WTC11 (cell line): ENCODE results near the gene CRYBA2. TPM values are rescaled to one million over a fixed set of nuclear protein-coding genes. Genes with fewer than 3 reads are reported as not detected.

ENCODE experiments used
- ATAC-seq: fragments of 200-7000 bp; cut with Tn5 transposase; 2 replicates; pipeline ENCODE4 v1.10.0; 2021; ENCODE audit warnings: mild to moderate bottlenecking, moderate library complexity
- CTCF ChIA-PET: fragments of 300-600 bp; sonication (Branson Sonifier 250); formaldehyde crosslinking; loops from one replicate; lab custom pipeline; 2021; ENCODE audit warnings: antibody characterized with exemption; lab: Charles Lee
- POLR2A ChIA-PET: fragments of 350-600 bp; sonication (Branson Sonifier 250); formaldehyde crosslinking; loops from one replicate; lab custom pipeline; 2021; ENCODE audit warnings: antibody characterized with exemption; lab: Charles Lee
- DNase-seq: peaks from one replicate; pipeline ENCODE4 v3.0.0; 2021; ENCODE audit warnings: low spot score
- H3K27ac Mint-ChIP-seq: 2 replicates; pipeline ENCODE4 v1.8.0; 2021; ENCODE audit warnings: mixed read lengths
- H3K27me3 Mint-ChIP-seq: 2 replicates; pipeline ENCODE4 v1.8.0; 2021; ENCODE audit warnings: low read depth, mild to moderate bottlenecking, moderate library complexity, mixed read lengths
- H3K36me3 Mint-ChIP-seq: 2 replicates; pipeline ENCODE4 v1.8.0; 2021; ENCODE audit warnings: mixed read lengths
- H3K4me1 Mint-ChIP-seq: 2 replicates; pipeline ENCODE4 v1.8.0; 2022; ENCODE audit warnings: mixed read lengths
- H3K4me3 Mint-ChIP-seq: 2 replicates; pipeline ENCODE4 v1.8.0; 2021; ENCODE audit warnings: mild to moderate bottlenecking, moderate library complexity, mixed read lengths
- H3K9me3 Mint-ChIP-seq: 2 replicates; pipeline ENCODE4 v1.8.0; 2021; ENCODE audit warnings: mixed read lengths
- ARID4B ChIP-seq: sonication (generic); formaldehyde crosslinking; IDR thresholded peaks from 2 replicates; pipeline ENCODE4 v1.8.0; 2023; ENCODE audit warnings: missing genetic modification reagents, mild to moderate bottlenecking, borderline replicate concordance
- ATF2 ChIP-seq: sonication (generic); formaldehyde crosslinking; IDR thresholded peaks from 2 replicates; pipeline ENCODE4 v1.8.1; 2022; ENCODE audit warnings: low read depth, missing genetic modification reagents, borderline replicate concordance
- ATF3 ChIP-seq: sonication (generic); formaldehyde crosslinking; conservative IDR thresholded peaks from 2 replicates; pipeline ENCODE4 v1.8.1; 2022; ENCODE audit warnings: mild to moderate bottlenecking, missing genetic modification reagents
- CTCF ChIP-seq: fragments of 200-600 bp; IDR thresholded peaks from 2 replicates; pipeline ENCODE4 v1.8.0; 2022; ENCODE audit warnings: antibody characterized with exemption
- E2F4 ChIP-seq: sonication (generic); formaldehyde crosslinking; IDR thresholded peaks from 2 replicates; pipeline ENCODE4 v1.8.1; 2022; ENCODE audit warnings: low read depth, mild to moderate bottlenecking, moderate library complexity, missing genetic modification reagents, borderline replicate concordance
- ESRRA ChIP-seq: sonication (generic); formaldehyde crosslinking; IDR thresholded peaks from 2 replicates; pipeline ENCODE4 v1.8.1; 2022; ENCODE audit warnings: mild to moderate bottlenecking, missing genetic modification reagents, borderline replicate concordance
- ETV6 ChIP-seq: sonication (generic); formaldehyde crosslinking; IDR thresholded peaks from 2 replicates; pipeline ENCODE4 v1.8.1; 2022; ENCODE audit warnings: mild to moderate bottlenecking, missing genetic modification reagents
- IRF1 ChIP-seq: sonication (generic); formaldehyde crosslinking; IDR thresholded peaks from 2 replicates; pipeline ENCODE4 v1.8.0; 2023; ENCODE audit warnings: missing genetic modification reagents
- MLX ChIP-seq: sonication (generic); formaldehyde crosslinking; IDR thresholded peaks from 2 replicates; pipeline ENCODE4 v1.8.1; 2023; ENCODE audit warnings: mild to moderate bottlenecking, missing genetic modification reagents, moderate library complexity
- MYBL2 ChIP-seq: sonication (generic); formaldehyde crosslinking; IDR thresholded peaks from 2 replicates; pipeline ENCODE4 v1.8.1; 2023; ENCODE audit warnings: mild to moderate bottlenecking, moderate library complexity, missing genetic modification reagents
- NFYB ChIP-seq: sonication (generic); formaldehyde crosslinking; conservative IDR thresholded peaks from 2 replicates; pipeline ENCODE4 v1.8.0; 2022; ENCODE audit warnings: low read depth, missing genetic modification reagents
- NR1H2 ChIP-seq: sonication (generic); formaldehyde crosslinking; IDR thresholded peaks from 2 replicates; pipeline ENCODE4 v1.9.0; 2021; ENCODE audit warnings: mild to moderate bottlenecking, moderate library complexity, missing genetic modification reagents
- NR2C2 ChIP-seq: sonication (generic); formaldehyde crosslinking; IDR thresholded peaks from 2 replicates; pipeline ENCODE4 v1.8.0; 2022; ENCODE audit warnings: mild to moderate bottlenecking, missing genetic modification reagents
- PRRX2 ChIP-seq: fragments of 250-450 bp; sonication (Bioruptor Pico); IDR thresholded peaks from 2 replicates; pipeline ENCODE4 v1.8.0; 2021; ENCODE audit warnings: mild to moderate bottlenecking
- RELA ChIP-seq: sonication (generic); formaldehyde crosslinking; IDR thresholded peaks from 2 replicates; pipeline ENCODE4 v1.8.1; 2022; ENCODE audit warnings: missing genetic modification reagents, mild to moderate bottlenecking, borderline replicate concordance
- ZNF219 ChIP-seq: sonication (generic); formaldehyde crosslinking; IDR thresholded peaks from 2 replicates; pipeline ENCODE4 v1.8.0; 2023; ENCODE audit warnings: missing genetic modification reagents, mild to moderate bottlenecking, borderline replicate concordance
- ZNF263 ChIP-seq: sonication (generic); formaldehyde crosslinking; IDR thresholded peaks from 2 replicates; pipeline ENCODE4 v1.8.1; 2022; ENCODE audit warnings: low read depth, mild to moderate bottlenecking, moderate library complexity, missing genetic modification reagents
- ZNF317 ChIP-seq: sonication (generic); formaldehyde crosslinking; IDR thresholded peaks from 2 replicates; pipeline ENCODE4 v1.8.1; 2023; ENCODE audit warnings: low read depth, mild to moderate bottlenecking, moderate library complexity, missing genetic modification reagents, borderline replicate concordance
- ZNF532 ChIP-seq: fragments of 250-450 bp; sonication (Bioruptor Pico); IDR thresholded peaks from 2 replicates; pipeline ENCODE4 v1.9.0; 2021; ENCODE audit warnings: mild to moderate bottlenecking, borderline replicate concordance
- total RNA-seq: library from RNA; stranded (reverse); gene quantifications from 3 replicates; pipeline ENCODE4 v1.2.3, GENCODE V29; 2021

The CRYBA2 gene
- total RNA-seq, 1 experiment from 2014 or later: not detected

GRCh38 chr2:218997731-218998130 is 4.5 kb upstream of the CRYBA2 start:
- peaks cover 26% of the 10 kb centered on the region for H3K4me1 Mint-ChIP-seq
- H3K4me3 Mint-ChIP-seq: no peak overlapping the region
- ChIA-PET POLR2A (no interaction called here), CTCF (interaction anchor here (0.8 to 10.6 kb wide), 2 partner anchors 15 to 44 kb away, joined by 3 to 158 read pairs; partner anchors contain the start of genes CFAP65 and FEV)
- H3K27me3 Mint-ChIP-seq: peaks cover 100% of the 10 kb centered on the region
- no peak overlapping the region for H3K27ac Mint-ChIP-seq
- DNase-seq (no peak), ATAC-seq (no peak)
- TF ChIP-seq ZNF263 (CRISPR knock-in tag): no peak
- no peak for TF ChIP-seq PRRX2 (CRISPR knock-in tag)
- TF ChIP-seq CTCF: no peak
- TF ChIP-seq MYBL2 (CRISPR knock-in tag): no peak
- no peak for TF ChIP-seq ATF3 (CRISPR knock-in tag)
- no peak for TF ChIP-seq E2F4 (CRISPR knock-in tag)
- no peak for TF ChIP-seq ZNF532
- no peak for TF ChIP-seq NFYB (CRISPR knock-in tag)
- no peak for TF ChIP-seq ESRRA
- no peak for TF ChIP-seq ARID4B (CRISPR knock-in tag)
- no peaks in the 10 kb centered on the region for H3K36me3 Mint-ChIP-seq
- H3K9me3 Mint-ChIP-seq: no peaks in the 10 kb centered on the region

GRCh38 chr2:218996937-218997336 is 3.7 kb upstream of the CRYBA2 start:
- ATAC-seq: no peak
- Mint-ChIP-seq H3K36me3 (no peaks in the 10 kb centered on the region), H3K9me3 (no peaks in the 10 kb centered on the region), H3K4me3 (no peak overlapping the region), H3K4me1 (peaks cover 26% of the 10 kb centered on the region), H3K27me3 (peaks cover 100% of the 10 kb centered on the region), H3K27ac (no peak overlapping the region)
- DNase-seq: no peak
- CTCF ChIA-PET: interaction anchor here (0.6 to 10.6 kb wide), 5 partner anchors 13 to 339 kb away, joined by 3 to 158 read pairs (median 6); partner anchors contain the start of gene FEV
- POLR2A ChIA-PET: no interaction called here
- TF ChIP-seq RELA: no peak
- TF ChIP-seq IRF1: no peak
- TF ChIP-seq ZNF317 (CRISPR knock-in tag): no peak
- TF ChIP-seq ETV6 (CRISPR knock-in tag): no peak
- no peak for TF ChIP-seq NR1H2
- no peak for TF ChIP-seq ZNF219 (CRISPR knock-in tag)
- no peak for TF ChIP-seq ATF2 (CRISPR knock-in tag)
- no peak for TF ChIP-seq MLX (CRISPR knock-in tag)
- TF ChIP-seq NR2C2 (CRISPR knock-in tag): no peak
